HEK293 (cell line): ENCODE data around the gene BAIAP3.

Experiments used
- CTCF ChIA-PET: fragments of 350-600 bp; formaldehyde crosslinking; extraction: SDS; loops from one replicate; lab custom pipeline; 2021; ENCODE audit warnings: antibody characterized with exemption; lab: Yijun Ruan, JAX
- POLR2A ChIA-PET: fragments of 300-600 bp; formaldehyde crosslinking; extraction: SDS; loops from one replicate; lab custom pipeline; 2020; ENCODE audit warnings: antibody characterized with exemption, inconsistent platforms; lab: Yijun Ruan, JAX
- H3K27ac ChIP-seq: fragments of 200-500 bp; sonication (Bioruptor generic); 2 replicates; pipeline ENCODE4 v1.5.1; 2014; ENCODE audit warnings: low read depth, low read length, control low read depth, inconsistent platforms; ENCODE audit errors: extremely low read depth
- H3K36me3 ChIP-seq, 2 experiments: fragments of 200-500 bp in 1 of 2; sonication (Bioruptor generic) in 1 of 2; 1 replicate in 1 of 2; 2 replicates in 1 of 2; pipeline ENCODE4 v1.5.1; 2014 to 2017; ENCODE audit warnings: inconsistent platforms in 2 of 2, low read length in 2 of 2; ENCODE audit not compliant: control insufficient read depth in 2 of 2, insufficient read depth in 1 of 2
- H3K4me1 ChIP-seq: fragments of 200-500 bp; sonication (Bioruptor generic); 2 replicates; pipeline ENCODE4 v1.5.1; 2014; ENCODE audit warnings: mild to moderate bottlenecking, low read length, inconsistent platforms; ENCODE audit not compliant: control insufficient read depth, insufficient read depth
- H3K4me3 ChIP-seq: 2 replicates; pipeline ENCODE4 v1.5.1; 2011; ENCODE audit warnings: low read depth, mild to moderate bottlenecking, control low read depth, low read length, moderate library complexity
- H3K9me3 ChIP-seq: fragments of 200-500 bp; sonication (Bioruptor generic); 2 replicates; pipeline ENCODE4 v1.5.1; 2014; ENCODE audit warnings: low read depth, low read length, inconsistent platforms; ENCODE audit not compliant: control insufficient read depth, insufficient read depth
- GLIS2 ChIP-seq: fragments of 450-650 bp; formaldehyde crosslinking; IDR thresholded peaks from 2 replicates; pipeline ENCODE4 v1.5.1; 2016; ENCODE audit warnings: missing biosample characterization, missing genetic modification characterization
- HOXA7 ChIP-seq: sonication (generic); formaldehyde crosslinking; IDR thresholded peaks from 2 replicates; pipeline ENCODE4 v1.8.1; 2022; ENCODE audit warnings: missing genetic modification reagents, borderline replicate concordance
- SCRT1 ChIP-seq: fragments of 450-650 bp; formaldehyde crosslinking; IDR thresholded peaks from 2 replicates; pipeline ENCODE4 v1.5.1; 2016; ENCODE audit warnings: missing biosample characterization, missing genetic modification characterization, borderline replicate concordance
- SP2 ChIP-seq: fragments of 450-650 bp; formaldehyde crosslinking; IDR thresholded peaks from 2 replicates; pipeline ENCODE4 v1.5.1; 2016; ENCODE audit warnings: missing biosample characterization, missing genetic modification characterization
- WT1 ChIP-seq: fragments of 450-650 bp; formaldehyde crosslinking; IDR thresholded peaks from 2 replicates; pipeline ENCODE4 v1.5.1; 2016; ENCODE audit warnings: missing biosample characterization, missing genetic modification characterization
- YY2 ChIP-seq: fragments of 450-650 bp; formaldehyde crosslinking; IDR thresholded peaks from 2 replicates; pipeline ENCODE4 v1.5.1; 2016; ENCODE audit warnings: missing biosample characterization, missing genetic modification characterization
- ZEB2 ChIP-seq: fragments of 450-650 bp; formaldehyde crosslinking; IDR thresholded peaks from 2 replicates; pipeline ENCODE4 v1.5.1; 2016; ENCODE audit warnings: missing biosample characterization, missing genetic modification characterization
- ZFHX2 ChIP-seq: fragments of 450-650 bp; formaldehyde crosslinking; conservative IDR thresholded peaks from 2 replicates; pipeline ENCODE4 v1.5.1; 2016; ENCODE audit warnings: missing biosample characterization, missing genetic modification characterization
- ZIC2 ChIP-seq: fragments of 450-650 bp; formaldehyde crosslinking; IDR thresholded peaks from 2 replicates; pipeline ENCODE4 v1.5.1; 2016; ENCODE audit warnings: missing biosample characterization, missing genetic modification characterization
- ZNF10 ChIP-seq: fragments of 450-650 bp; formaldehyde crosslinking; IDR thresholded peaks from 2 replicates; pipeline ENCODE4 v1.5.1; 2017; ENCODE audit warnings: missing biosample characterization, missing genetic modification characterization
- ZNF16 ChIP-seq: fragments of 450-650 bp; formaldehyde crosslinking; IDR thresholded peaks from 2 replicates; pipeline ENCODE4 v1.5.1; 2016; ENCODE audit warnings: low read depth, missing biosample characterization, missing genetic modification characterization
- ZNF2 ChIP-seq: fragments of 450-650 bp; formaldehyde crosslinking; IDR thresholded peaks from 2 replicates; pipeline ENCODE4 v1.5.1; 2016; ENCODE audit warnings: missing biosample characterization, missing genetic modification characterization
- ZNF202 ChIP-seq: fragments of 450-650 bp; formaldehyde crosslinking; IDR thresholded peaks from 2 replicates; pipeline ENCODE4 v1.5.1; 2016; ENCODE audit warnings: missing biosample characterization, missing genetic modification characterization, borderline replicate concordance
- ZNF211 ChIP-seq: fragments of 450-650 bp; formaldehyde crosslinking; IDR thresholded peaks from 2 replicates; pipeline ENCODE4 v1.5.1; 2016; ENCODE audit warnings: low read depth, missing biosample characterization, missing genetic modification characterization
- ZNF214 ChIP-seq: fragments of 450-650 bp; formaldehyde crosslinking; IDR thresholded peaks from 2 replicates; pipeline ENCODE4 v1.5.1; 2017; ENCODE audit warnings: missing biosample characterization, mild to moderate bottlenecking, missing genetic modification characterization, borderline replicate concordance
- ZNF248 ChIP-seq: fragments of 450-650 bp; formaldehyde crosslinking; IDR thresholded peaks from 2 replicates; pipeline ENCODE4 v1.5.1; 2017; ENCODE audit warnings: missing biosample characterization, missing genetic modification characterization
- ZNF302 ChIP-seq: fragments of 450-650 bp; formaldehyde crosslinking; IDR thresholded peaks from 2 replicates; pipeline ENCODE4 v1.5.1; 2016; ENCODE audit warnings: missing biosample characterization, missing genetic modification characterization, low read depth
- ZNF600 ChIP-seq: fragments of 450-650 bp; formaldehyde crosslinking; IDR thresholded peaks from 2 replicates; pipeline ENCODE4 v1.5.1; 2016; ENCODE audit warnings: missing biosample characterization, missing genetic modification characterization
- ZNF654 ChIP-seq: fragments of 450-650 bp; formaldehyde crosslinking; IDR thresholded peaks from 2 replicates; pipeline ENCODE4 v1.5.1; 2016; ENCODE audit warnings: low read depth, missing biosample characterization, missing genetic modification characterization
- ZNF670 ChIP-seq: fragments of 450-650 bp; formaldehyde crosslinking; IDR thresholded peaks from 2 replicates; pipeline ENCODE4 v1.5.1; 2016; ENCODE audit warnings: missing biosample characterization, missing genetic modification characterization, low read depth
- ZSCAN30 ChIP-seq: fragments of 450-650 bp; IDR thresholded peaks from 2 replicates; pipeline ENCODE4 v1.5.1; 2018; ENCODE audit warnings: missing biosample characterization, mild to moderate bottlenecking, missing genetic modification characterization, moderate library complexity
- TF ChIP-seq, protein P1 (sequence below): fragments of 450-650 bp; formaldehyde crosslinking; IDR thresholded peaks from 2 replicates; pipeline ENCODE4; 2016; ENCODE audit warnings: missing biosample characterization, missing genetic modification characterization
- TF ChIP-seq, protein P2 (sequence below): fragments of 450-650 bp; formaldehyde crosslinking; IDR thresholded peaks from 2 replicates; pipeline ENCODE4 v1.5.1; 2016; ENCODE audit warnings: missing biosample characterization, missing genetic modification characterization
- TF ChIP-seq, protein P3 (sequence below): fragments of 450-650 bp; formaldehyde crosslinking; IDR thresholded peaks from 2 replicates; pipeline ENCODE4 v1.5.1; 2016; ENCODE audit warnings: missing biosample characterization, missing genetic modification characterization
- TF ChIP-seq, protein P4 (sequence below): fragments of 450-650 bp; formaldehyde crosslinking; IDR thresholded peaks from 2 replicates; pipeline ENCODE4 v1.5.1; 2016; ENCODE audit warnings: missing biosample characterization, missing genetic modification characterization
- TF ChIP-seq, protein P5 (sequence below): fragments of 450-650 bp; formaldehyde crosslinking; IDR thresholded peaks from 2 replicates; pipeline ENCODE4 v1.5.1; 2016; ENCODE audit warnings: missing biosample characterization, missing genetic modification characterization

The BAIAP3 gene

DNA sequence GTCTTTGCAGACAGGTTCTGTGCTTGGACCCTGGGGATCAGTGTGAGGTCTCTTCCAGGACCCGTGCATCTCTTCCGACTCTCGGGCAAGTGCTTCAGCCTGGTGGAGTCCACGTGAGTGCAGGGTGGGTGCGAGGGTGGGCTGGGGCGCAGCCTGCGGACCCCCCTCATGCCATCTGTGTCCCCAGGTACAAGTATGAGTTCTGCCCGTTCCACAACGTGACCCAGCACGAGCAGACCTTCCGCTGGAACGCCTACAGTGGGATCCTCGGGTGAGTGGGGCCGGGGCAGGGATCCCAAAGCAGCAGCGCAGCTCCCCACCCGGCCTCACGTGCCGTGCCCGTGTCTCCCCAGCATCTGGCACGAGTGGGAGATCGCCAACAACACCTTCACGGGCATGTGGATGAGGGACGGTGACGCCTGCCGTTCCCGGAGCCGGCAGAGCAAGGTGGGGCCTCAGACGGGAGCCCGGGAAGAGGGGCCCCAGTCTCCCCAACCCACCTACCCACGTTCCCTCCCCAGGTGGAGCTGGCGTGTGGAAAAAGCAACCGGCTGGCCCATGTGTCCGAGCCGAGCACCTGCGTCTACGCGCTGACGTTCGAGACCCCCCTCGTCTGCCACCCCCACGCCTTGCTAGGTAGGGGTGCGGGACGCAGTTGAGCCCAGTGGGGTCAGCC lies 28.4 kb downstream of the BAIAP3 start (continued):
- TF ChIP-seq, protein P1, sequence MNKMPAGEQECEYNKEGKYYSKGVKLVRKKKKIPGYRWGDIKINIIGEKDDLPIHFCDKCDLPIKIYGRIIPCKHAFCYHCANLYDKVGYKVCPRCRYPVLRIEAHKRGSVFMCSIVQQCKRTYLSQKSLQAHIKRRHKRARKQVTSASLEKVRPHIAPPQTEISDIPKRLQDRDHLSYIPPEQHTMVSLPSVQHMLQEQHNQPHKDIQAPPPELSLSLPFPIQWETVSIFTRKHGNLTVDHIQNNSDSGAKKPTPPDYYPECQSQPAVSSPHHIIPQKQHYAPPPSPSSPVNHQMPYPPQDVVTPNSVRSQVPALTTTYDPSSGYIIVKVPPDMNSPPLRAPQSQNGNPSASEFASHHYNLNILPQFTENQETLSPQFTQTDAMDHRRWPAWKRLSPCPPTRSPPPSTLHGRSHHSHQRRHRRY (tag by site-specific recombination), result no peak
- no peak for TF ChIP-seq WT1 (tag by site-specific recombination)
- TF ChIP-seq, all 188 proteins: peak for 0

DNA sequence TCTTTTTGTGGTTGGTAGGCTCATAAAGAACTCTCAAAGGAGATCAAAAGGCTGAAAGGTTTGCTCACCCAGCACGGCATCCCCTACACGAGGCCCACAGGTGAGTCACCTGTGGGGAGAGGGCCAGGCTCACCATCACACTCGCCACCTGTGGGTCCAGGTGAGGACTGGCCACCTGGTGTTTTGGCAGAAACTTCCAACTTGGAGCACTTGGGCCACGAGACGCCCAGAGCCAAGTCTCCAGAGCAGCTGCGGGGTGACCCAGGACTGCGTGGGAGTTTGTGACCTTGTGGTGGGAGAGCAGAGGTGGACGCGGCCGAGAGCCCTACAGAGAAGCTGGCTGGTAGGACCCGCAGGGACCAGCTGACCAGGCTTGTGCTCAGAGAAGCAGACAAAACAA lies 29.4 kb downstream of the BAIAP3 start:
- H3K36me3 ChIP-seq, result peaks cover 8 to 80% of the 10 kb centered on the region in 2 experiments; a peak in 2 of 3 replicates

DNA sequence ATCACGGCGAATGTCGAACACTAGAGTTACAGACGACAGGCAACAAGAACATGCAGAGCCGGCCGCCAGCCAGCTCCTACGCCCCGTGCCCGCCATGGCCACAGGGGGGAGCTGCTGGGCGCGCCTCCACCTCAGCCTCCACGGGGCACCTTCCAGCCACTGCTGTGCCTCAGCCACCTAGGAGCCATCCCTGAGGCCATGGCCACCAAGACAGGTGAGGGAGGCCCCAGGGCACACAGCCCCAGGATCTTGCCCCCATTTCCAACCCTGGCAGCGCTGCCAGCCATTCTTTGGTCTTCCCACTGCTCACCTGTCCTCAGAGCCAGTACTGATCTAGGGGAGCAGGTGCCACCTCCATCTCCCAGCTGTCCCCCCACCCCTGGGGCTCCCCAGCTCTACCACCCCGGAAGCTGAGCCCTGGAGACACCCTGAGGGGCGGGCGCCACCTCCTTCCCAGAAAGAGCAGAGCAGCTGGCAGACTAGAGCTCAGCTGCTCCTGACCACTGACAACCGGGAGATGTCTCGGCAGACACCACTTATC lies 30.1 kb downstream of the BAIAP3 start:
- Histone ChIP-seq H3K4me1 (no peaks in the 10 kb centered on the region), H3K4me3 (no peak overlapping the region), H3K27ac (no peak overlapping the region), H3K9me3 (no peaks in the 10 kb centered on the region), H3K36me3 (peaks cover 8 to 83% of the 10 kb centered on the region in 2 experiments; a peak in 2 of 3 replicates)
- CTCF ChIA-PET, result interaction anchor here (0.5 to 4.0 kb wide), 23 partner anchors 9 to 344 kb away, joined by 3 to 30 read pairs (median 4); partner anchors contain the start of gene UNKL
- POLR2A ChIA-PET, result interaction anchor here (1.0 to 2.5 kb wide), 2 partner anchors 16 to 57 kb away, joined by 3 to 14 read pairs; partner anchors contain the start of gene UQCC4
- TF ChIP-seq ZEB2 (tag by site-specific recombination) (peak; percentile 55; the same call in 1 of the 2 replicates), ZIC2 (tag by site-specific recombination) (peak; percentile 76), GLIS2 (peak; percentile 34; the same call in 1 of the 2 replicates), ZNF10 (tag by site-specific recombination) (peak; percentile 84), ZSCAN30 (tag by site-specific recombination) (0 out of 2 replicates have a peak, but pooled peaks have one; percentile 33), YY2 (tag by site-specific recombination) (peak; percentile 51; the same call in 1 of the 2 replicates), ZNF248 (tag by site-specific recombination) (no peak), SP2 (tag by site-specific recombination) (no peak), ZNF211 (tag by site-specific recombination) (no peak), ZNF202 (tag by site-specific recombination) (no peak), ZNF2 (tag by site-specific recombination) (peak; percentile 58; the same call in 1 of the 2 replicates), ZNF302 (tag by site-specific recombination) (no peak), ZNF654 (tag by site-specific recombination) (peak; percentile 36), ZFHX2 (tag by site-specific recombination) (0 out of 2 replicates have a peak, but pooled peaks have one; percentile 13), ZNF16 (tag by site-specific recombination) (no peak), ZNF600 (tag by site-specific recombination) (peak; percentile 62; the same call in 1 of the 2 replicates)
- TF ChIP-seq, protein P2, sequence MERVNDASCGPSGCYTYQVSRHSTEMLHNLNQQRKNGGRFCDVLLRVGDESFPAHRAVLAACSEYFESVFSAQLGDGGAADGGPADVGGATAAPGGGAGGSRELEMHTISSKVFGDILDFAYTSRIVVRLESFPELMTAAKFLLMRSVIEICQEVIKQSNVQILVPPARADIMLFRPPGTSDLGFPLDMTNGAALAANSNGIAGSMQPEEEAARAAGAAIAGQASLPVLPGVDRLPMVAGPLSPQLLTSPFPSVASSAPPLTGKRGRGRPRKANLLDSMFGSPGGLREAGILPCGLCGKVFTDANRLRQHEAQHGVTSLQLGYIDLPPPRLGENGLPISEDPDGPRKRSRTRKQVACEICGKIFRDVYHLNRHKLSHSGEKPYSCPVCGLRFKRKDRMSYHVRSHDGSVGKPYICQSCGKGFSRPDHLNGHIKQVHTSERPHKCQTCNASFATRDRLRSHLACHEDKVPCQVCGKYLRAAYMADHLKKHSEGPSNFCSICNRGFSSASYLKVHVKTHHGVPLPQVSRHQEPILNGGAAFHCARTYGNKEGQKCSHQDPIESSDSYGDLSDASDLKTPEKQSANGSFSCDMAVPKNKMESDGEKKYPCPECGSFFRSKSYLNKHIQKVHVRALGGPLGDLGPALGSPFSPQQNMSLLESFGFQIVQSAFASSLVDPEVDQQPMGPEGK (tag by site-specific recombination), result peak; percentile 33; the same call in 1 of the 2 replicates
- TF ChIP-seq, protein P3, sequence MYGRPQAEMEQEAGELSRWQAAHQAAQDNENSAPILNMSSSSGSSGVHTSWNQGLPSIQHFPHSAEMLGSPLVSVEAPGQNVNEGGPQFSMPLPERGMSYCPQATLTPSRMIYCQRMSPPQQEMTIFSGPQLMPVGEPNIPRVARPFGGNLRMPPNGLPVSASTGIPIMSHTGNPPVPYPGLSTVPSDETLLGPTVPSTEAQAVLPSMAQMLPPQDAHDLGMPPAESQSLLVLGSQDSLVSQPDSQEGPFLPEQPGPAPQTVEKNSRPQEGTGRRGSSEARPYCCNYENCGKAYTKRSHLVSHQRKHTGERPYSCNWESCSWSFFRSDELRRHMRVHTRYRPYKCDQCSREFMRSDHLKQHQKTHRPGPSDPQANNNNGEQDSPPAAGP (tag by site-specific recombination), result 0 out of 2 replicates have a peak, but pooled peaks have one; percentile 25
- TF ChIP-seq, protein P4, sequence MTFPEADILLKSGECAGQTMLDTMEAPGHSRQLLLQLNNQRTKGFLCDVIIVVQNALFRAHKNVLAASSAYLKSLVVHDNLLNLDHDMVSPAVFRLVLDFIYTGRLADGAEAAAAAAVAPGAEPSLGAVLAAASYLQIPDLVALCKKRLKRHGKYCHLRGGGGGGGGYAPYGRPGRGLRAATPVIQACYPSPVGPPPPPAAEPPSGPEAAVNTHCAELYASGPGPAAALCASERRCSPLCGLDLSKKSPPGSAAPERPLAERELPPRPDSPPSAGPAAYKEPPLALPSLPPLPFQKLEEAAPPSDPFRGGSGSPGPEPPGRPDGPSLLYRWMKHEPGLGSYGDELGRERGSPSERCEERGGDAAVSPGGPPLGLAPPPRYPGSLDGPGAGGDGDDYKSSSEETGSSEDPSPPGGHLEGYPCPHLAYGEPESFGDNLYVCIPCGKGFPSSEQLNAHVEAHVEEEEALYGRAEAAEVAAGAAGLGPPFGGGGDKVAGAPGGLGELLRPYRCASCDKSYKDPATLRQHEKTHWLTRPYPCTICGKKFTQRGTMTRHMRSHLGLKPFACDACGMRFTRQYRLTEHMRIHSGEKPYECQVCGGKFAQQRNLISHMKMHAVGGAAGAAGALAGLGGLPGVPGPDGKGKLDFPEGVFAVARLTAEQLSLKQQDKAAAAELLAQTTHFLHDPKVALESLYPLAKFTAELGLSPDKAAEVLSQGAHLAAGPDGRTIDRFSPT (tag by site-specific recombination), result peak; percentile 46; the same call in 1 of the 2 replicates
- TF ChIP-seq, protein P5, sequence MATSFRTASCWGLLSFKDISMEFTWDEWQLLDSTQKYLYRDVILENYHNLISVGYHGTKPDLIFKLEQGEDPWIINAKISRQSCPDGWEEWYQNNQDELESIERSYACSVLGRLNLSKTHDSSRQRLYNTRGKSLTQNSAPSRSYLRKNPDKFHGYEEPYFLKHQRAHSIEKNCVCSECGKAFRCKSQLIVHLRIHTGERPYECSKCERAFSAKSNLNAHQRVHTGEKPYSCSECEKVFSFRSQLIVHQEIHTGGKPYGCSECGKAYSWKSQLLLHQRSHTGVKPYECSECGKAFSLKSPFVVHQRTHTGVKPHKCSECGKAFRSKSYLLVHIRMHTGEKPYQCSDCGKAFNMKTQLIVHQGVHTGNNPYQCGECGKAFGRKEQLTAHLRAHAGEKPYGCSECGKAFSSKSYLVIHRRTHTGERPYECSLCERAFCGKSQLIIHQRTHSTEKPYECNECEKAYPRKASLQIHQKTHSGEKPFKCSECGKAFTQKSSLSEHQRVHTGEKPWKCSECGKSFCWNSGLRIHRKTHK, result no peak

More for the DNA sequence above, 29.4 kb downstream of the BAIAP3 start:
- Histone ChIP-seq H3K27ac (no peak overlapping the region), H3K9me3 (no peaks in the 10 kb centered on the region), H3K4me1 (no peaks in the 10 kb centered on the region), H3K4me3 (no peak overlapping the region)
- ChIA-PET POLR2A (interaction anchor here (1.0 to 2.5 kb wide), 2 partner anchors 17 to 58 kb away, joined by 3 to 14 read pairs; partner anchors contain the start of gene UQCC4), CTCF (interaction anchor here (0.6 to 4.0 kb wide), 13 partner anchors 8 to 339 kb away, joined by 3 to 30 read pairs (median 4); partner anchors contain the start of gene UNKL)
- no peak for TF ChIP-seq ZNF214
- TF ChIP-seq SCRT1 (tag by site-specific recombination), result peak; percentile 95
- no peak for TF ChIP-seq HOXA7 (CRISPR knock-in tag)
- no peak for TF ChIP-seq ZNF670 (tag by site-specific recombination)
